ENCODE results near the gene PCDHB16.
"Not testable (repeated sequence)": the region's sequence is repeated elsewhere in the genome, so short reads cannot be mapped to it uniquely, and the experiment has no call there.

The PCDHB16 gene

GRCh38 chr5:141184117-141184855, 2.1 kb downstream of the PCDHB16 start:
- not testable (repeated sequence) for DNase-seq (ENCODE audit: low spot score)

- DNase-seq (ENCODE audit: low spot score), result peak; percentile 63
Observed at GRCh38 chr5:141186897-141187512, 4.8 kb downstream of the PCDHB16 start, which contains the start of gene PCDHB9. TSS of gene PCDHB9 (plus strand) at chr5:141187161. CDS start at chr5:141187319, 158 bp downstream.

- not testable (repeated sequence) for DNase-seq (ENCODE audit: low spot score)
Observed at GRCh38 chr5:141188682-141189081, 6.5 kb downstream of the PCDHB16 start.

- not testable (repeated sequence) for DNase-seq (ENCODE audit: low spot score)
Observed at GRCh38 chr5:141189131-141189530, 6.9 kb downstream of the PCDHB16 start.

- peak; percentile 82 for DNase-seq (ENCODE audit: low spot score)
Observed at GRCh38 chr5:141192110-141192725, 10.0 kb downstream of the PCDHB16 start, which contains the start of gene PCDHB10. TSS of gene PCDHB10 (plus strand) at chr5:141192353. CDS start at chr5:141192553, 200 bp downstream.

- not testable (repeated sequence) for DNase-seq (ENCODE audit: low spot score)
Observed at GRCh38 chr5:141194332-141194731, 12.1 kb downstream of the PCDHB16 start.

GRCh38 chr5:141196363-141196762, 14.2 kb downstream of the PCDHB16 start:
- no peak for DNase-seq (ENCODE audit: low spot score)

- DNase-seq (ENCODE audit: low spot score), result peak; percentile 77
Observed at GRCh38 chr5:141199359-141200235, 17.4 kb downstream of the PCDHB16 start, which contains the start of gene PCDHB11. TSS of gene PCDHB11 (plus strand) at chr5:141199627. CDS start at chr5:141199775, 148 bp downstream.

- not testable (repeated sequence) for DNase-seq (ENCODE audit: low spot score)
Observed at GRCh38 chr5:141201126-141201525, 18.9 kb downstream of the PCDHB16 start.

- not testable (repeated sequence) for DNase-seq (ENCODE audit: low spot score)
Observed at GRCh38 chr5:141201646-141202045, 19.5 kb downstream of the PCDHB16 start.

- peak; percentile 43 for DNase-seq (ENCODE audit: low spot score)
Observed at GRCh38 chr5:141208478-141208877, 26.3 kb downstream of the PCDHB16 start, which contains the start of gene PCDHB12. TSS of gene PCDHB12 (plus strand) at chr5:141208719. CDS start at chr5:141208908, 189 bp downstream.

- not testable (repeated sequence) for DNase-seq (ENCODE audit: low spot score)
Observed at GRCh38 chr5:141210281-141210680, 28.1 kb downstream of the PCDHB16 start.

- DNase-seq (ENCODE audit: low spot score), result not testable (repeated sequence)
Observed at GRCh38 chr5:141210849-141211248, 28.7 kb downstream of the PCDHB16 start.

GRCh38 chr5:141213656-141214339, 31.6 kb downstream of the PCDHB16 start, which contains the start of gene PCDHB13:
TSS of gene PCDHB13 (plus strand) at chr5:141213919. CDS start at chr5:141214124, 205 bp downstream.
- peak; percentile 59 for DNase-seq (ENCODE audit: low spot score)

GRCh38 chr5:141214583-141214982, 32.4 kb downstream of the PCDHB16 start:
- not testable (repeated sequence) for DNase-seq (ENCODE audit: low spot score)

GRCh38 chr5:141215504-141215903, 33.3 kb downstream of the PCDHB16 start:
- DNase-seq (ENCODE audit: low spot score), result not testable (repeated sequence)

- DNase-seq (ENCODE audit: low spot score), result not testable (repeated sequence)
Observed at GRCh38 chr5:141216035-141216434, 33.8 kb downstream of the PCDHB16 start.

- DNase-seq (ENCODE audit: low spot score), result peak; percentile 58
Observed at GRCh38 chr5:141223112-141223783, 41.1 kb downstream of the PCDHB16 start, which contains the start of gene PCDHB14. TSS of gene PCDHB14 (plus strand) at chr5:141223343. CDS start at chr5:141223506, 163 bp downstream.

GRCh38 chr5:141224844-141225243, 42.7 kb downstream of the PCDHB16 start:
- not testable (repeated sequence) for DNase-seq (ENCODE audit: low spot score)

GRCh38 chr5:141225421-141225820, 43.2 kb downstream of the PCDHB16 start:
- not testable (repeated sequence) for DNase-seq (ENCODE audit: low spot score)
